ENCODE results near the gene WNT6. TPM values are rescaled to one million over a fixed set of nuclear protein-coding genes. Genes with fewer than 3 reads are reported as not detected.

Gene WNT6
- total and polyA plus RNA-seq, 2 of the 8 experiments (the other 6 are each of a cell fraction or from before 2014, with no cell fraction given), result not detected

GRCh38 chr2:218871345-218872302, 12.0 kb downstream of the WNT6 start (continued):
- TF ChIP-seq, protein P1, sequence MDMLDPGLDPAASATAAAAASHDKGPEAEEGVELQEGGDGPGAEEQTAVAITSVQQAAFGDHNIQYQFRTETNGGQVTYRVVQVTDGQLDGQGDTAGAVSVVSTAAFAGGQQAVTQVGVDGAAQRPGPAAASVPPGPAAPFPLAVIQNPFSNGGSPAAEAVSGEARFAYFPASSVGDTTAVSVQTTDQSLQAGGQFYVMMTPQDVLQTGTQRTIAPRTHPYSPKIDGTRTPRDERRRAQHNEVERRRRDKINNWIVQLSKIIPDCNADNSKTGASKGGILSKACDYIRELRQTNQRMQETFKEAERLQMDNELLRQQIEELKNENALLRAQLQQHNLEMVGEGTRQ (IDR thresholded peaks at IDR 0.05; ENCODE audit: low read length), result 0 out of 2 replicates have a peak, but pooled peaks have one; percentile 13
- TF ChIP-seq BCL11A (IDR thresholded peaks at IDR 0.05; ENCODE audit: low read depth in 2 of 2, low read length in 2 of 2) (no peak), TEAD4 (IDR thresholded peaks at IDR 0.05; ENCODE audit: low read depth, low read length) (no peak), EZH2 (IDR thresholded peaks at IDR 0.05; ENCODE audit: low read depth, low read length, severe bottlenecking) (peak; percentile 96), ZNF274 (IDR thresholded peaks at IDR 0.05; ENCODE audit: borderline replicate concordance, extremely low read depth, low read length) (no peak), SUZ12 (IDR thresholded peaks at IDR 0.05; ENCODE audit: low read length) (peak; percentile 98), BACH1 (IDR thresholded peaks at IDR 0.05; ENCODE audit: low read length) (no peak), SIRT6 (IDR thresholded peaks at IDR 0.05; ENCODE audit: low read length) (no peak)
